Non-pigmented ciliary epithelial cell (primary cell): ENCODE measurements around the gene GRID2.

Experiments
- DNase-seq: peaks from one replicate; pipeline ENCODE4 v3.0.0-alpha.2; 2010; ENCODE audit warnings: low read depth

The GRID2 gene

GRCh38 chr4:93502991-93503390 is 1199.2 kb downstream of the GRID2 start:
- DNase-seq = no peak

- DNase-seq = no peak
Observed at GRCh38 chr4:93513851-93514250, 1210.1 kb downstream of the GRID2 start.

DNA sequence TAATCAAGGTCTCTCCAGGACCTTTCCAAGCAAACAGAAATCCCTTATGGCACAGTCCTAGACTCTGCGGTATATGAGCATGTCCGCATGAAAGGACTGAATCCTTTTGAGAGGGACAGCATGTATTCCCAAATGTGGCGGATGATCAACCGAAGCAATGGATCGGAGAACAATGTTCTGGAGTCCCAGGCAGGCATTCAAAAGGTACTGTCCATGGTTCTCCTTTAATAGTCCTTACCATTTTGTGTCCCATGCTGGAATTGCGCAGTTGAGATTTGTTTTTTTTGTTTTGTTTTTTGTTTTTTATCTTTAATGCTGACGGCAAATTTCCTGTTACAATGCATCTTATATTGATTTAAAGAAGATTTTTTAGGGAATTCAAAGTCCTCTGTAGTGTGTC is 1211.4 kb downstream of the GRID2 start:
- DNase-seq = no peak

- DNase-seq = no peak
Observed at GRCh38 chr4:93529692-93530372, 1226.1 kb downstream of the GRID2 start.

DNA sequence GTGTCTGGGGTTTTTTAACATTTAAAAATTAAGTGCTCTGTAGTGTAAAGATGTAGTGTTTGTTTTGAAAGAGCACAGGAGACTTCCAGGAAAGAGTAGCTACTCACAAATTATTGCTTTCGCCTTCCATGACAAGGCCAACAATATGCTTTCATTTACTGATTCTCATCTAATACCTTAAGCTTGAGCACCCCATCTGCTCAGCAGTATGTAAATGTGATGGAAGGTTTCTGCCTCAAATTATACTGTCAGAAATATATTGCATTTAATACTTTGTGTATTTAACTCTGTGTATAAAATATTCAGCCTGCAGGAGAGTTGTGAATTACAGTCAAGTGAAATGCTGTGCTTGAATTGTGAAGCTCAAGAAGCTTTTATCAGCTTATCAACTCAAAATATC is 1228.5 kb downstream of the GRID2 start:
- DNase-seq = no peak

DNA sequence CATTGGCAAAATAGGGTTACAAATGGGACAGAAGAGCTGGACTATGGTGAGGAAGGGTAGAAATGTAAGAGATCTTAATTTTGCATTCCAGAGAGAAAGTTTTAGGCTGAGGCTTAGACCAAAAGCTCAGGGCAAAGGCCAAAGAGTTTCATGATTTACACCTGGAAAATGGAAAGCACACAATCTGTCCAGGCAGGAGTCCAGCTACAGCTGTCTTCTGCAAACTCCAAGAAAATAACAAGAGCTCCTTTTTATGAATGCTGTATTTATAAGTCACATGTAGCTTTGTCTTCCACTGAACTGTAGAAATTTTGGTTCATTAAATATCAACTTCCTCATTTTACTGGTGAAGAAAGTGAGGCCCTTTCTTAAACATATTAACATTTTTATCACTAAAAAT is 1236.8 kb downstream of the GRID2 start:
- no peak for DNase-seq

- no peak for DNase-seq
Observed at GRCh38 chr4:93561842-93562241, 1258.1 kb downstream of the GRID2 start.

DNA sequence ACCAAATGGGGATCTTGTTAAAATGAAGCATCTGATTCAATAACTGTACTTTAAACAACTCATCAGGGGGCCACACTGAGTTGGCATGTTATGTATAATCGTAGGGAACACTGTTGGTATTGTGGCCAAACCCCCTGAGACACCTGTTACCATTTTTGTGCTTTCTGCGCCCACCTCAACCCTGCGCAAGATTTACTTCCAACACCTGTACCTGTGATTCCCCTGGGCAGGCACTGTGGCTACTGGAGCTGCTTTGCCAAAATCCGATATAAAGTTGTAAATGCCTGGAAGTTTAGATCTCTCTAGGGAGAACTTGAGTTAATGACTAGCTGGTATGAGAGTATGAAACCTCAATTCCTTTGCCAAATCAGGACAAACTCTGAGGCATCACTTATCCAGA is 1265.0 kb downstream of the GRID2 start:
- DNase-seq = no peak

- DNase-seq = no peak
Observed at GRCh38 chr4:93573285-93573684, 1269.5 kb downstream of the GRID2 start.

DNA sequence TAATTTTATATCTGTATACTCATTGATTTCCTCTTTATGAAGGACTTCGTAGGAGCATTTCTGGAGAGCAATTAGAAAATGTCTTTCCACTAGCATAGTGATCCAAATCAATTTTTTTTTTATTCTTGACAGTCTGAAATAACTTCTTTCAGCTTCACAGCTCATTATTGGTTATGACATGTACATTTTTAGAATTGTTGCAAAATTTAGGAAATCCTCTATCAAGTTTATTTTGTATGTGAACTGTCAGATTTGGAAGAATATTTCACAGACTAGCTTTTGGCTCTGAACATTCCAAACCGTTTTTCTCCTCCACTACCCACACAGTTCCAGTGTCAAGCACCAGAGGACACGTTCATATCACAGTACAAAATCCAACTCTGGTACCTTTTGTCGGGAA is 1275.2 kb downstream of the GRID2 start:
- DNase-seq = no peak

DNA sequence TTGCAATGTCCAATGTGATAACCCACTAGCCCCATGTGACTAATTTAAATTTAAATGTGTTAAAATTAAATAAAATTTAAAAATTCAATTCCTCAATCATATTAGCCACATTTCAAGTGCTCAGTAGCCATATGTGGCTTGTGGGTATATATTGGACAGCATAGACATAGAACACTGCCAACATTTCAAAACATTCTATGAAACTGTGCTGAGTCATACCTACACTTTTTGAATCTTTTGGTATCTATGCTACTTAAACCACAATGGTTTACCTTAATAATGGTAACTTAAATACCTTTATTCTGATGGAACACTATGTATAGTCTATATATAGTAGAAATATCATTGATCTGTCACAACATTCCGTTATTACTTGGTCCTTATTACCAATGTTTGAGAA is 1301.4 kb downstream of the GRID2 start:
- no peak for DNase-seq

- no peak for DNase-seq
Observed at GRCh38 chr4:93617606-93618005, 1313.8 kb downstream of the GRID2 start.

GRCh38 chr4:93633721-93634120 is 1330.0 kb downstream of the GRID2 start:
- DNase-seq = no peak

DNA sequence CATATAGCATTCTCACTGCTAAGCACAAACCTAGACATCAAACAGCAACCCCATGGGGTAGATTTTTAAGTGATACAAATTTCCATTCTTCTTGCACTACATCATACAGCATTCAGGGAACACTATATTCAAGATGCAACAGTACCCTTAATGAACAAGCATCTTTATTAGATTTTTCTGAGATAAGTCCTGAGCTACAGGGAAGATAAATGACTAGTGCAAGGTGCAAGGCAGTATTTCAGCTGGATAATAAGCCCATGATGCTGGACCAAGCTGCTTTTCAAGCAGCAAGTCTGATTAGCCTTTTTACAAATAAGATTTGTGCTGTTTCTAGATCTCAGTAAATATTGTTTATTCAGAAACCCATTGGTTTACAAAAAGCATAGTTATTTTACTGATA is 1332.2 kb downstream of the GRID2 start:
- no peak for DNase-seq

GRCh38 chr4:93645120-93645519 is 1341.4 kb downstream of the GRID2 start:
- DNase-seq = no peak

DNA sequence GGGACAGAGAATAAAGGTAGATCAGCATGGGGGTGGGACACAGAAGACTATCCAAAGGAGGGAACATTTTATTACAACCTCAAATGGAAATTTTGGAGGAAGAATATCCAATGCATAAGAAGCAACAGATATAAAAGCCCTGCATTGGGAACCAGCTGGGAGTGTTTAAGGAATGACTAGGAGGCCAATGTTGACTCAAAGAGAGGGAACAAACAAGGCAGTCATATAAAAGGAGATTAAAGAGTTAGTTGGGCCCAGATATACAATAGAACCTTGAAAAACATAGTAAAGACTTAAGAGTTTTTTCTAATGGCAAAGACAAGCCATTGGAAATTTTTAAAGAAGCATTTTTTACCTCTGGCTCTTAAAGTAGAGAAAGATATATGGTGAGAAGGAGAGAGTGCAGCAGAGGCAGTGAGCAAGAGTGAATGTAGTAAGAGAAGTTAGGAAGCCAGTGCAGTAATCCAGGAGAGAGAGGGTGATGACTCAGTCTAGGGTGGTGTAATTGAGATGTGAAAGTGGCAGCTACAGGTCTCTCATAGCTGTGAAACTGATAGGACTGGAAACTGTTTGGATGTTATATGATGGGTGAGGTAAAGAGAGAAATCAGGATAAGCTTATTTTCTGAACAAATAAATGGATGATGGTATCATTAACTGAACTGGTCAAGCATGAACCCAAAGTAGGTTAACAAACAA is 1342.6 kb downstream of the GRID2 start:
- no peak for DNase-seq

GRCh38 chr4:93648258-93648657 is 1344.5 kb downstream of the GRID2 start:
- no peak for DNase-seq

DNA sequence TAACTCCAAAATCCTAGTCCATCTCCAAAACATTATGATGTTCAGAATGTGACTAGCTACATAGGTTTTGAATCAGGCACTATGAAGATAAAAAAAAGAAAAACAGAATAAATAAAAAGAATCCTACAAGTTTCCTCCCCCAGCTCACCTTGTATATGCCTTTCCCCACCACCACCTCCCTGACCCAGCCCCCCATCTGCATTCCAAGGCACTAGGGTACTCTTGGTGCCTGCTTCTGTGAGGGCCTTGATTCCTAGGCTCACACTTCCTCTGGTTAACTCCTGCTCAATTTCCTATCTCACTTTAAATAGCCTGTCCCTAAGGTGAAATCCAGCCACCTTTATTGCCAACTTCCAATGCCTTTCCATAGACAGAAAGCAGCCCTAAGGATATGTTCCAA is 1346.1 kb downstream of the GRID2 start:
- DNase-seq = no peak

- DNase-seq = no peak
Observed at GRCh38 chr4:93654211-93654610, 1350.4 kb downstream of the GRID2 start.

GRCh38 chr4:93657527-93657926 is 1353.8 kb downstream of the GRID2 start:
- DNase-seq = no peak

GRCh38 chr4:93658443-93658842 is 1354.7 kb downstream of the GRID2 start:
- DNase-seq = no peak

- DNase-seq = no peak
Observed at GRCh38 chr4:93659629-93660028, 1355.9 kb downstream of the GRID2 start.

GRCh38 chr4:93660036-93660435 is 1356.3 kb downstream of the GRID2 start:
- no peak for DNase-seq

DNA sequence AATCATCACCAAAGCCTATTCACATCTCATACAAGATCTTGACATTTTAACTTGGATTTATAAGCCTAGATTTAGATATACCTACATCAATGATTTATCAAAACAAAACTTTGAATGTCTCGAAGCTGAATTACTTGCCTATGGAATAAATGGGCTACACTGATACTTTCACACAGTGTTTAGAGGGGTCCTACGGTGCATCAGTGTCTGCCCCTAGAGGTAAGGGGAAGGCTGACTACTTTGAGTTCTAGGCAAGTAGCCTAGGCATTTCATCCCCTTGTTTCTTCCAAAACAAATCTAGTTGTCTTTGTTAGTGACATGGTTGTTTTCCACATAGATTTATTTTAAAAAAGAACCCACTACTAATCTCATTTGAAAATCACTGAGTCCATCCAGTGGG is 1366.7 kb downstream of the GRID2 start:
- DNase-seq = no peak
